ENCODE data around the gene RUNX1.
"Not testable (repeated sequence)": the region's sequence is repeated elsewhere in the genome, so short reads cannot be mapped to it uniquely, and the experiment has no call there.

RUNX1 gene

GRCh38 chr21:34970566-34970965 is 78.5 kb downstream of the RUNX1 start:
- in situ Hi-C loops (cut with HindIII; ENCODE audit: low sequenced_read_pairs): no loop called here
- DNase-seq (ENCODE audit: low read depth): no peak
- TF ChIP-seq CTCF (IDR thresholded peaks at IDR 0.05; ENCODE audit: low read depth, low read length, missing control alignments): no peak

GRCh38 chr21:34970167-34970500 is 79.0 kb downstream of the RUNX1 start:
- in situ Hi-C loops (cut with HindIII; ENCODE audit: low sequenced_read_pairs): no loop called here
- no peak for DNase-seq (ENCODE audit: low read depth)
- H3K4me3 ChIP-seq (ENCODE audit: low read depth, low read length): no peak overlapping the region
- TF ChIP-seq CTCF (IDR thresholded peaks at IDR 0.05; ENCODE audit: low read depth, low read length, missing control alignments): no peak

More at GRCh38 chr21:34970566-34970965, 78.5 kb downstream of the RUNX1 start:
- no peak overlapping the region for H3K4me3 ChIP-seq (ENCODE audit: low read depth, low read length)

- DNase-seq (ENCODE audit: low read depth): no peak
- H3K4me3 ChIP-seq (ENCODE audit: low read depth, low read length): no peak overlapping the region
- TF ChIP-seq CTCF (IDR thresholded peaks at IDR 0.05; ENCODE audit: low read depth, low read length, missing control alignments): no peak
- in situ Hi-C loops (cut with HindIII; ENCODE audit: low sequenced_read_pairs): no loop called here
Observed at GRCh38 chr21:34969423-34970166, 79.5 kb downstream of the RUNX1 start.

GRCh38 chr21:34968414-34969333 is 80.4 kb downstream of the RUNX1 start:
- TF ChIP-seq CTCF (IDR thresholded peaks at IDR 0.05; ENCODE audit: low read depth, low read length, missing control alignments): no peak
- H3K4me3 ChIP-seq (ENCODE audit: low read depth, low read length): no peak overlapping the region
- no peak for DNase-seq (ENCODE audit: low read depth)
- in situ Hi-C loops (cut with HindIII; ENCODE audit: low sequenced_read_pairs): no loop called here

- no peak overlapping the region for H3K4me3 ChIP-seq (ENCODE audit: low read depth, low read length)
- TF ChIP-seq CTCF (IDR thresholded peaks at IDR 0.05; ENCODE audit: low read depth, low read length, missing control alignments): no peak
- no peak for DNase-seq (ENCODE audit: low read depth)
- in situ Hi-C loops (cut with HindIII; ENCODE audit: low sequenced_read_pairs): no loop called here
Observed at GRCh38 chr21:34967509-34968289, 81.4 kb downstream of the RUNX1 start.

GRCh38 chr21:34966881-34967280 is 82.2 kb downstream of the RUNX1 start:
- in situ Hi-C loops (cut with HindIII; ENCODE audit: low sequenced_read_pairs); DNase-seq (ENCODE audit: low read depth); H3K4me3 ChIP-seq (ENCODE audit: low read depth, low read length): not testable (repeated sequence)
